Measurements from ENCODE around the gene SMAP2.

The SMAP2 gene

GRCh38 chr1:40389322-40389803 lies 15.8 kb downstream of the SMAP2 start:
- in situ Hi-C loops (cut with HindIII; ENCODE audit: low pct_unique_long_range_greater_than_20kb, low sequenced_read_pairs) = no loop called here
- DNase-seq (ENCODE audit: low read depth in 1 of 2, low spot score in 1 of 2) = no peak
- TF ChIP-seq JUND (IDR thresholded peaks at IDR 0.05; ENCODE audit: low read depth) = no peak

DNA sequence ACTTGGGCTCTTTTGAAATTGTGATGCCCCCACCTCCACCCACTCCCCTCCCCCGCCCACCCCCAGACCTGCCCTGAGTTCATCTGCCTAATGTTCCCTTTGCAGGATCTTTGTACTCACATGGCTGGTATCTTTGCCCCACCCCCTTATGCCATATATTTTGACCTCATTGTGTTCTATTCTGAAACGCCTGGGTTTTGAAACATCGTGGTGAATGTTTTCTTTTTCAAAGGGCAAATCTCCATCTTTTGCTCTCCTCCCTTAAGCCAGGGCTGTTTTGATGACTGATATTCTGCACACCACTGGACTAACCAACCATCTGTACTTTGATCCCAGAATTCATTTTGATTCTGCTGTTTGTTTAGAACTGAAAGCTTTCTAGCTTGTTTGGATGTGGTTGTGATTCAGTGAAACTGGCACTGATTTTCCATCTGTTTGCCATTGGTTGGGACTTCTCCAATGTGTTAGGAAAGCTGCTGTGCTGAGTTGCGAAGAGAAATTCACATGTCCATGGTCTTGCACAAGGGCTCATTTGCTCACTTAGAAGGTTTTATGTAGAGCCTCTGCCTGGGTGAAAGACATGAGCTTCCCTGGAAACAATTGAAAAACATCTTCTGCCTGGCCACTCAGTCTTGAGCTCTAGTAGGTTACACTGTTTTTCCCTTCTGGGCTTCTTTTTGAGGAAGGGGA lies 16.5 kb downstream of the SMAP2 start:
- TF ChIP-seq JUND (IDR thresholded peaks at IDR 0.05; ENCODE audit: low read depth) = no peak
- in situ Hi-C loops (cut with HindIII; ENCODE audit: low pct_unique_long_range_greater_than_20kb, low sequenced_read_pairs) = no loop called here
- no peak for DNase-seq (ENCODE audit: low read depth in 1 of 2, low spot score in 1 of 2)

GRCh38 chr1:40390857-40391256 lies 17.3 kb downstream of the SMAP2 start:
- in situ Hi-C loops (cut with HindIII; ENCODE audit: low pct_unique_long_range_greater_than_20kb, low sequenced_read_pairs) = no loop called here
- DNase-seq (ENCODE audit: low read depth in 1 of 2, low spot score in 1 of 2) = no peak

GRCh38 chr1:40391688-40392145 lies 18.2 kb downstream of the SMAP2 start:
- in situ Hi-C loops (cut with HindIII; ENCODE audit: low pct_unique_long_range_greater_than_20kb, low sequenced_read_pairs) = no loop called here
- TF ChIP-seq JUND (IDR thresholded peaks at IDR 0.05; ENCODE audit: low read depth) = no peak
- no peak for DNase-seq (ENCODE audit: low read depth in 1 of 2, low spot score in 1 of 2)

More at GRCh38 chr1:40390857-40391256, 17.3 kb downstream of the SMAP2 start:
- no peak for TF ChIP-seq JUND (IDR thresholded peaks at IDR 0.05; ENCODE audit: low read depth)

- in situ Hi-C loops (cut with HindIII; ENCODE audit: low pct_unique_long_range_greater_than_20kb, low sequenced_read_pairs) = no loop called here
- no peak for DNase-seq (ENCODE audit: low read depth in 1 of 2, low spot score in 1 of 2)
- no peak for TF ChIP-seq JUND (IDR thresholded peaks at IDR 0.05; ENCODE audit: low read depth)
Observed at GRCh38 chr1:40392221-40392620, 18.7 kb downstream of the SMAP2 start.

DNA sequence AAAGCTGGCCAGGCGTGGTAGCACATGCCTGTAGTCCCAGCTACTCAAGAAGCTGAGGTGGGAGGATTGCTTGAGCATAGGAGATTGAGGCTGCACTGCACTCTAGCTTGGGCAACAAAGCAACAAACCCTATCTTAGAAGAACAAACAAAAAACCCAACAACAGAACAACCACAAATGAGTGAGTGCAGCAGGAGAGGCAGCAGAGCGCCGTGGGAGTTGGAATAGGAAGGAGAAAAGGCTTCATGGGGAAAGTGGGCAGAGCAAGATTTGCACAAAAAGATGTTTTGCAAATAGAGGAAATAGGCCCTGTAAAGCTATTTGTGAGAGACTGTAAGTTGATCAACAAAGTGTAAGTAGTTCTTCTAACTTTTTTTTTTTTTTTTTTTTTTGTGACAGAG lies 19.6 kb downstream of the SMAP2 start:
- DNase-seq (ENCODE audit: low read depth in 1 of 2, low spot score in 1 of 2) = no peak
- in situ Hi-C loops (cut with HindIII; ENCODE audit: low pct_unique_long_range_greater_than_20kb, low sequenced_read_pairs) = no loop called here
- TF ChIP-seq JUND (IDR thresholded peaks at IDR 0.05; ENCODE audit: low read depth) = no peak

- TF ChIP-seq JUND (IDR thresholded peaks at IDR 0.05; ENCODE audit: low read depth) = no peak
Observed at GRCh38 chr1:40394491-40395172, 21.1 kb downstream of the SMAP2 start.

DNA sequence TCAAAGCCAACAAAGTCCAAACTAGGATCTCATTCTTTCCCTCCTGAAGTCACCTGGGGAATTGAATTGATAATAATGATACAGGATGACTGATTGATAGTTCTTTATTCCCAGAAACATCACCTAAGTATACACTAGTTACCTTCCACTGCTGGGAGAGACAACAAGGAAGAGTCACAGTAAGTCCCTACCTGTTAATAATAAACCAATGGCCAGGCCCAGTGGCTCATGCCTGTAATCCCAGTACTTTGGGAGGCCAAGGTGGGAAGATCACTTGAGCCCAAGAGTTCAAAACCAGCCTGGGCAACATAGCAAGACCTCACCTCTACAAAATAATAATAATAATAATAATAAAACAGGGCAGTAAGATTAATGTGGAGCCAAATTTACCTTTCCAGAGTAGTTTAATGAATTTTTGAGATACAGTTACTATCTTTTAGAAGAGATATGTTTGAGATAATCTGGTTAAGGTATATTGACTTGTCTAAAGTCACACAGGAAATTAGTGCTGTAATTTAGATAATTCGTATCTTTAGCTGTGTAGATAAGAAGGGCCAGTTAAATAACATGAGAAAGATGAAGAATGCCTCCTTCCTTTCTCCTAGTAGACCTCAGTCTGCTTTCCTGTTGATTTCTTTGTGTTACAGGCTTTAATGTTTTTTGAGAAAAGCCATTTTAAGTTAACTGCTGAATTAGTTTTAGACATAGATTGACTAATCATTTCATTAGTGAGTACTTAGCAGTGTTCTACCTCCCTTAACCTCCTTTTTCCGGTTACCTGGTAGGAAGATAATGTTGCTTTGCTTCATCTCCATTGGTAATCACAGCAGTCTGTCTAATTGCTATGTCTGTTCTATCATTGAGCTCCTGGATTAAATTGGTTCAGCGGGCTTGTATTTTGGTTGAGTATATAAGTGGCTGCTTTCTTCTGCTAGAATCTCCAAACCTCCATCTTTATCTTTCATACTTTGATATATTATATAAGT lies 22.0 kb downstream of the SMAP2 start:
- TF ChIP-seq JUND (IDR thresholded peaks at IDR 0.05; ENCODE audit: low read depth) = no peak
- in situ Hi-C loops (cut with HindIII; ENCODE audit: low pct_unique_long_range_greater_than_20kb, low sequenced_read_pairs) = no loop called here
- DNase-seq (ENCODE audit: low read depth in 1 of 2, low spot score in 1 of 2) = no peak

More at GRCh38 chr1:40394491-40395172, 21.1 kb downstream of the SMAP2 start:
- in situ Hi-C loops (cut with HindIII; ENCODE audit: low pct_unique_long_range_greater_than_20kb, low sequenced_read_pairs) = no loop called here
- DNase-seq (ENCODE audit: low read depth in 1 of 2, low spot score in 1 of 2) = no peak

GRCh38 chr1:40396420-40396819 lies 22.9 kb downstream of the SMAP2 start:
- in situ Hi-C loops (cut with HindIII; ENCODE audit: low pct_unique_long_range_greater_than_20kb, low sequenced_read_pairs) = no loop called here
- no peak for DNase-seq (ENCODE audit: low read depth in 1 of 2, low spot score in 1 of 2)
- TF ChIP-seq JUND (IDR thresholded peaks at IDR 0.05; ENCODE audit: low read depth) = no peak

DNA sequence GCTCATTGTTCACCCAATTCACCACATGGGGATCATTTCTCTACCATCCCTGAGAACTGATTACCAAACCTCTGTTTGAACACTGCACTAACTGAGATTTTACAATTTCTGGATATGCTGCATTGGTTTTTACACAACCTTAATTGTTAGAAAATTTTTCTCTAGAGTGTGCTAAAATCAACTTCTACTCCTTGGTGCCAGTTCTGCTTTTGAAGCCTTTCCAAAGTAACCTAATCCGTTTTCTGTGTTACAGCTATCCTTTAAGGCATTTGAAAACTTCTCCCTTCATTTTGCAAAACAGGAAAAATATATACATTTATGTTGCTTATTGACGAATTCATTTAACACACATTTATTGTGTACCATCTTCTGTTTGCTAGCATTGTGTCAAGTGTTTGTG lies 23.7 kb downstream of the SMAP2 start:
- no peak for DNase-seq (ENCODE audit: low read depth in 1 of 2, low spot score in 1 of 2)
- in situ Hi-C loops (cut with HindIII; ENCODE audit: low pct_unique_long_range_greater_than_20kb, low sequenced_read_pairs) = no loop called here
- TF ChIP-seq JUND (IDR thresholded peaks at IDR 0.05; ENCODE audit: low read depth) = no peak

GRCh38 chr1:40399984-40400704 lies 26.6 kb downstream of the SMAP2 start:
- no peak for TF ChIP-seq JUND (IDR thresholded peaks at IDR 0.05; ENCODE audit: low read depth)
- DNase-seq (ENCODE audit: low read depth in 1 of 2, low spot score in 1 of 2) = no peak
- in situ Hi-C loops (cut with HindIII; ENCODE audit: low pct_unique_long_range_greater_than_20kb, low sequenced_read_pairs) = no loop called here

Measured in T47D (cell line).